ENCODE measurements around the gene NLRP7. TPM values are rescaled to one million over a fixed set of nuclear protein-coding genes. Genes with fewer than 3 reads are reported as not detected.
"Not testable (repeated sequence)": the region's sequence is repeated elsewhere in the genome, so short reads cannot be mapped to it uniquely, and the experiment has no call there.

NLRP7 gene
- polyA plus RNA-seq, 2 of the 4 experiments (the other 2 are of a cell fraction): not detected

- TF ChIP-seq FOXS1 (CRISPR knock-in tag; IDR thresholded peaks at IDR 0.05) (no peak), RNF2 (IDR thresholded peaks at IDR 0.05; ENCODE audit: borderline replicate concordance, low read depth) (no peak), EHMT2 (IDR thresholded peaks at IDR 0.05; ENCODE audit: low read depth) (no peak), USF2 (IDR thresholded peaks at IDR 0.05) (no peak), RARB (CRISPR knock-in tag; IDR thresholded peaks at IDR 0.05) (no peak), EHF (CRISPR knock-in tag; IDR thresholded peaks at IDR 0.05) (no peak), JUNB (IDR thresholded peaks at IDR 0.05) (no peak), TFCP2L1 (CRISPR knock-in tag; IDR thresholded peaks at IDR 0.05) (no peak), JUN (IDR thresholded peaks at IDR 0.05) (no peak), RFX5 (IDR thresholded peaks at IDR 0.05) (no peak)
- ChIA-PET POLR2A (no interaction called here), CTCF (no interaction called here)
- Histone ChIP-seq H3K4me2 (no peak overlapping the region), H3K9me3 (no peaks in the 10 kb centered on the region), H3K27ac (no peak overlapping the region), H3K4me3 (no peak overlapping the region), H3K4me1 (peaks cover 5% of the 10 kb centered on the region; the same call in 1 of the 3 replicates)
- DNase-seq (ENCODE audit: low read depth in 1 of 2, low spot score in 1 of 2): no peak
- WGBS (ENCODE audit: missing lambda C conversion rate): 42% methylated on average over 2 of the region's 2 CpGs
- FAIRE-seq: no peak
- ATAC-seq: no peak
Observed at GRCh38 chr19:54896036-54896435, 51.3 kb downstream of the NLRP7 start.

- H3K4me3 ChIP-seq; POLR2A ChIA-PET; H3K4me1 ChIP-seq; H3K9me3 ChIP-seq; H3K27ac ChIP-seq; FAIRE-seq; H3K4me2 ChIP-seq; ATAC-seq; DNase-seq (ENCODE audit: low read depth in 1 of 2, low spot score in 1 of 2): not testable (repeated sequence)
- CTCF ChIA-PET: interaction anchor here (1.3 to 1.7 kb wide), 2 partner anchors 10 to 13 kb away, joined by 3 to 4 read pairs; no protein-coding TSS in a partner anchor
- 72% methylated on average over 16 of the region's 16 CpGs for WGBS (ENCODE audit: missing lambda C conversion rate)
Observed at GRCh38 chr19:54894106-54894505, 53.2 kb downstream of the NLRP7 start.

GRCh38 chr19:54893406-54893805 is 53.9 kb downstream of the NLRP7 start:
- H3K27ac ChIP-seq: no peak overlapping the region
- H3K4me2 ChIP-seq: no peak overlapping the region
- H3K4me1 ChIP-seq: peaks cover 5% of the 10 kb centered on the region; the same call in 1 of the 3 replicates
- no peak for FAIRE-seq
- no peak for TF ChIP-seq ZC3H11A (IDR thresholded peaks at IDR 0.05)
- no peak for TF ChIP-seq HES2 (IDR thresholded peaks at IDR 0.05)
- no peak for TF ChIP-seq PBX3 (IDR thresholded peaks at IDR 0.05)
- no peak for TF ChIP-seq POLR2AphosphoS2 (conservative IDR thresholded peaks at IDR 0.05; ENCODE audit: low read length)
- no peak for TF ChIP-seq MAFK (IDR thresholded peaks at IDR 0.05; ENCODE audit: partially characterized antibody)
- TF ChIP-seq FOSL2 (IDR thresholded peaks at IDR 0.05): no peak
- no peak for TF ChIP-seq FOSL2 (CRISPR knock-in tag; IDR thresholded peaks at IDR 0.05)
- TF ChIP-seq HMGXB4 (CRISPR knock-in tag; IDR thresholded peaks at IDR 0.05; ENCODE audit: borderline replicate concordance): no peak
- no peak for TF ChIP-seq FOSB (CRISPR knock-in tag; IDR thresholded peaks at IDR 0.05)
- no peak for TF ChIP-seq TP53 (CRISPR knock-in tag; IDR thresholded peaks at IDR 0.05)
- TF ChIP-seq MAZ (IDR thresholded peaks at IDR 0.05; ENCODE audit: borderline replicate concordance, low read depth, low read length): no peak
- no peak for TF ChIP-seq MAX (IDR thresholded peaks at IDR 0.05)
- TF ChIP-seq HOXB5 (CRISPR knock-in tag; IDR thresholded peaks at IDR 0.05): no peak
- no peak for TF ChIP-seq CHD2 (IDR thresholded peaks at IDR 0.05; ENCODE audit: low read length, partially characterized antibody)
- TF ChIP-seq REST (IDR thresholded peaks at IDR 0.05): no peak
- TF ChIP-seq RARB (CRISPR knock-in tag; IDR thresholded peaks at IDR 0.05): no peak
- TF ChIP-seq JUNB (IDR thresholded peaks at IDR 0.05): no peak
- no peak for TF ChIP-seq BCL3 (IDR thresholded peaks at IDR 0.05)
- ATAC-seq: no peak; a peak in 1 of 6 replicates
- no peak for DNase-seq (ENCODE audit: low read depth in 1 of 2, low spot score in 1 of 2)
- CTCF ChIA-PET: interaction anchor here (1.3 to 1.7 kb wide), 2 partner anchors 10 to 13 kb away, joined by 3 to 4 read pairs; no protein-coding TSS in a partner anchor
- POLR2A ChIA-PET: no interaction called here
- H3K9me3 ChIP-seq: no peaks in the 10 kb centered on the region
- 47% methylated on average over 7 of the region's 7 CpGs for WGBS (ENCODE audit: missing lambda C conversion rate)
- H3K4me3 ChIP-seq: no peak overlapping the region

Measured in A549 (cell line).